Gastroesophageal sphincter (tissue), 4 donors: Measurements from ENCODE around the gene BEND5. TPM values are rescaled to one million over a fixed set of nuclear protein-coding genes. Genes with fewer than 3 reads are reported as not detected.

Experiments used
- ATAC-seq: fragments of 150-250 bp; one replicate; pipeline ENCODE4 v1.9.1; 2016; ENCODE audit warnings: mild to moderate bottlenecking, moderate library complexity
- H3K27ac ChIP-seq, 4 donors: fragments of 200-600 bp; sonication (generic) in 3 of 4; 1 replicate in 3 of 4; 2 replicates in 1 of 4; pipeline ENCODE4 v1.5.1; 2016 to 2019
- H3K27me3 ChIP-seq: fragments of 200-600 bp; sonication (generic); one replicate; pipeline ENCODE4 v1.5.1; 2019
- H3K36me3 ChIP-seq, 2 donors: fragments of 200-600 bp; sonication (generic); one replicate each; pipeline ENCODE4 v1.5.1; 2019; ENCODE audit warnings: control low read depth in 1 of 2
- H3K4me1 ChIP-seq, 3 donors: fragments of 200-600 bp; sonication (generic); 1 replicate in 2 of 3; 2 replicates in 1 of 3; pipeline ENCODE4 v1.5.1; 2016 to 2019; ENCODE audit warnings: control low read depth in 2 of 3
- H3K4me3 ChIP-seq, 2 donors: fragments of 200-600 bp; sonication (generic); one replicate each; pipeline ENCODE4 v1.5.1; 2019; ENCODE audit warnings: mild to moderate bottlenecking in 1 of 2, moderate library complexity in 1 of 2
- H3K9me3 ChIP-seq, 3 donors: fragments of 200-600 bp; sonication (generic); one replicate each; pipeline ENCODE4 v1.5.1; 2017 to 2019; ENCODE audit warnings: control low read depth in 2 of 3
- CTCF ChIP-seq, 4 experiments: fragments of 200-600 bp in 2 of 4; fragments of 450-650 bp in 2 of 4; sonication (generic) in 1 of 4; IDR thresholded peaks; one replicate each; pipeline ENCODE4 v1.5.1; 2017 to 2019; ENCODE audit warnings: antibody characterized with exemption in 4 of 4, mild to moderate bottlenecking in 2 of 4, moderate library complexity in 2 of 4
- EP300 ChIP-seq: sonication (generic); formaldehyde crosslinking; IDR thresholded peaks from one replicate; pipeline ENCODE4 v1.6.1; 2017; ENCODE audit warnings: antibody characterized with exemption, mild to moderate bottlenecking
- POLR2A ChIP-seq, 2 donors: fragments of 450-650 bp; IDR thresholded peaks; one replicate each; pipeline ENCODE4 v1.6.1; 2017; ENCODE audit warnings: antibody characterized with exemption in 2 of 2, mild to moderate bottlenecking in 2 of 2, moderate library complexity in 1 of 2
- POLR2AphosphoS5 ChIP-seq: sonication (generic); formaldehyde crosslinking; IDR thresholded peaks from one replicate; pipeline ENCODE4 v1.6.1; 2017; ENCODE audit warnings: antibody characterized with exemption
- WGBS, 2 donors: methylation state at CpG; one replicate each; pipeline ENCODE4 v1.1.5; 2018; ENCODE audit warnings: low coverage in 1 of 2; 5-methylcytosine and 5-hydroxymethylcytosine counted together
- total RNA-seq, 4 donors: library from RNA; depleted of rRNA; stranded (reverse); fragments of >200 nt; gene quantifications; one replicate each; pipeline ENCODE4 v1.1.0, GENCODE V29; 2016

BEND5 gene
- total RNA-seq, 4 donors from 2014 or later = 2.6 to 10.4 (median 5.9) TPM

DNA sequence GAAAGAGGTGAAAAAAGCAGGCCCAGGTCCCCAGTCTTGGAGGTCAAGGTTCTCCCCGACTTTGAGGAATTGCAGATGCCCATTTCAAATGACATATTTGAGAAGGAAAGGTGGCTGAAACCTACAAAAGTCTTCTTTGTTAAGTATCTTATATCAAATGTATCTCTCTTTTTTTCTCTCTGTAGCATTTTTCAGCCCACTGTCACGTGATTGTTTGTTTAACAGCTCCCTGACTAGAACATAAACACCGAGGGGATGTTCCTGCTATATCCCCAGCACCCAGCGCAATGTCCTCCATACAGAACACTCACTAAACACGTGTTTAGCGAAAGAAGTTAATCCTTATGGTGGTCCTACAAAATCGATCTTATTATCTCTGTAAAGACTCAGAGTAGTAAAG is 27.6 kb downstream of the BEND5 start:
- TF ChIP-seq POLR2AphosphoS5 = no peak
- TF ChIP-seq CTCF (IDR thresholded peaks at IDR 0.05) = no peak
- TF ChIP-seq POLR2A (IDR thresholded peaks at IDR 0.05) = no peak
- 71 to 85% methylated on average over 5 to 7 of the region's 7 CpGs for WGBS, 2 donors
- Histone ChIP-seq H3K27me3 (no peaks in the 10 kb centered on the region), H3K36me3 (peaks cover 0 to 82% of the 10 kb centered on the region in 2 donors), H3K4me3 (no peak overlapping the region), H3K4me1 (no peaks in the 10 kb centered on the region), H3K27ac (no peak overlapping the region), H3K9me3 (no peaks in the 10 kb centered on the region)
- no peak for ATAC-seq

DNA sequence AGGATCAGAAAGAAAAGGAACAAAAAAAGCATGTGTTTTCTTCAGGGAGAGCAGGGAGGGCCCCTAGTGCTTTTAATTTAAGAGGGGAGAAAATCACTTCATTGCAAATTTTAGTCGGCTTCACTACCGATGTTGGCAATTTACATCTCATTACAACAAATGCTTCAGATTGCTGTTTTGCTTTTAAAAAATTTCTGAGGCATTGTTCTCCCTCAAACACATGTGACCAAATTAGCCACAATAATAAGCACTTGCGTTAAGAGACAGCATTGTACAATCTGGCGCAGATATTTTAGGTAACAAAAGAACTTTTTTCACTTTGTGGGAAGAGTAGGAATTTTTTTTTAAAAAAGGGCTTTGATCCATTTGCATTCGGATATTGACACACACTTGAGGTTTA is 29.8 kb downstream of the BEND5 start:
- 87 to 93% methylated on average over 5 of the region's 5 CpGs for WGBS, 2 donors
- Histone ChIP-seq H3K27me3 (no peaks in the 10 kb centered on the region), H3K9me3 (no peaks in the 10 kb centered on the region), H3K36me3 (peaks cover 0 to 82% of the 10 kb centered on the region in 2 donors), H3K4me1 (no peaks in the 10 kb centered on the region), H3K27ac (no peak overlapping the region), H3K4me3 (no peak overlapping the region)
- no peak for TF ChIP-seq CTCF (IDR thresholded peaks at IDR 0.05)
- TF ChIP-seq EP300 = no peak
- no peak for TF ChIP-seq POLR2A (IDR thresholded peaks at IDR 0.05)
- TF ChIP-seq POLR2AphosphoS5 = no peak
- no peak for ATAC-seq

DNA sequence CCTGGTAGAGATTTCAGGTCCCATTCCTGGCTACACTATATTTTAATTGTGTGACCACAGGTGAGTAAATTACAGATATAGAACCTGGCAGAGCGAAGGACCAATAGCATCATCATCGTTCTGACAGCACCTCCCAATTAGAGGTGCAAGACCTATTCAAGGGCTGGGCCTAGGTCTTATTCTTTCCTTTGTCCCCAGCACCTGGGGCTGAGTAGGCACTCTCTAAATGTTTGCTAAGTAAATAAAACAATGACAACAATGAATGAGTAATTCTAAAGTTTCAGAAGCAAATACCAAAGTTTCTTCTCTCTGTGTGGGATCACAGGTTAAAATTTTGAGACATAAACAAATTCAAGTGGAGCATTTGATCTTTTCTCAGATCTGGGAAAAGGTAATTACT is 32.7 kb downstream of the BEND5 start:
- H3K4me3 ChIP-seq = no peak overlapping the region
- ATAC-seq = no peak
- WGBS, 2 donors = 90 to 91% methylated on average over 2 of the region's 2 CpGs

GRCh38 chr1:48743480-48743879 is 33.2 kb downstream of the BEND5 start:
- Histone ChIP-seq H3K9me3 (no peaks in the 10 kb centered on the region), H3K36me3 (peaks cover 0 to 85% of the 10 kb centered on the region in 2 donors)
- no peak for ATAC-seq

More for the DNA sequence above, 32.7 kb downstream of the BEND5 start:
- Histone ChIP-seq H3K4me1 (no peaks in the 10 kb centered on the region), H3K27ac (no peak overlapping the region), H3K27me3 (no peaks in the 10 kb centered on the region), H3K9me3 (no peaks in the 10 kb centered on the region), H3K36me3 (peaks cover 0 to 85% of the 10 kb centered on the region in 2 donors)
- TF ChIP-seq EP300 (no peak), POLR2A (IDR thresholded peaks at IDR 0.05) (no peak), POLR2AphosphoS5 (no peak), CTCF (IDR thresholded peaks at IDR 0.05) (no peak)

GRCh38 chr1:48741380-48741779 is 35.3 kb downstream of the BEND5 start:
- 83 to 86% methylated on average over 1 to 6 of the region's 7 CpGs for WGBS, 2 donors
- H3K4me3 ChIP-seq = no peak overlapping the region
- H3K4me1 ChIP-seq = no peaks in the 10 kb centered on the region
- no peaks in the 10 kb centered on the region for H3K27me3 ChIP-seq
- H3K9me3 ChIP-seq = no peaks in the 10 kb centered on the region
- H3K36me3 ChIP-seq = peaks cover 0 to 96% of the 10 kb centered on the region in 2 donors
- no peak for ATAC-seq
- H3K27ac ChIP-seq = no peak overlapping the region
- TF ChIP-seq POLR2AphosphoS5 (no peak), CTCF (IDR thresholded peaks at IDR 0.05) (no peak), EP300 (no peak), POLR2A (IDR thresholded peaks at IDR 0.05) (no peak)

More at GRCh38 chr1:48743480-48743879, 33.2 kb downstream of the BEND5 start:
- Histone ChIP-seq H3K4me1 (no peaks in the 10 kb centered on the region), H3K27ac (no peak overlapping the region), H3K4me3 (no peak overlapping the region), H3K27me3 (no peaks in the 10 kb centered on the region)
- TF ChIP-seq POLR2AphosphoS5 (no peak), POLR2A (IDR thresholded peaks at IDR 0.05) (no peak), EP300 (no peak), CTCF (IDR thresholded peaks at IDR 0.05) (no peak)
